ENCODE measurements around the gene OBI1.
"Not testable (repeated sequence)": the region's sequence is repeated elsewhere in the genome, so short reads cannot be mapped to it uniquely, and the experiment has no call there.

Gene OBI1

DNA sequence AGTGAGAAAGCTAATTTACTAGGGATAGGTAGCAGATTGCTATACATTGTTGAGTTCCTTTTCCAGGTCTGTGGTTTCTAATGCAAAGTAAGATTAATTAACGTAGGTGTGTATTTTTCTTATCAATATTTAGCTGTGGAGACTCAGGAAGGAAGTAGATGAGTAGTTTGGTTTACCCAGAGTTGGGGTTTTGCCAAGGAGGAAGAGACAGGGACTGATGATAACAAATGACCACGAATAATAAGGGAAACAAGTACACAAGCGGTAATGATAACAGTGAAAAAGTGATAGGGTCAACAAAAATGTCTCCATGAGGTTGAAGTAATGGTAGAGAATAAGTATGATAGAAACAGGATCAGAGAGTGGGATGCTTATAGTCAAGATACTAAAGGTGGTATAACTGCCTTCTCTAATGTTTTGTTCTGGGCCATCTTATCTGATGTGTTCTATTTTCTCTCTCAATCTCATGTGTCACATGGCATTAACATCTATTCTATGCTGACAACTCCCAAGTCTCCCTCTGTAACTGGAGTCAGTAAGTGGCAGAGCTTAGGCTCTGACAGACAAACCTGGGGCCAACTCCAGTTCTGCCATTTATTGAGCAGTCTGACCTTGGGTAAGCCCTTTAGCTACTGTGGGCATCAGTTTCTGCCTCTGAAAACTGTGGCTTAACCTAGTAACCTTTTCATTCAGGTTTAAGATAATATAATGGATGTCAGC lies 8.8 kb downstream of the OBI1 start:
- ChIA-PET CTCF (interaction anchor here (1.1 kb wide), 1 partner anchor 17 kb away, joined by 3 read pairs; no protein-coding TSS in a partner anchor), POLR2A (interaction anchor here (0.6 kb wide), 1 partner anchor 31 kb away, joined by 5 read pairs; no protein-coding TSS in a partner anchor)
- Histone ChIP-seq H3K27ac (ENCODE audit: extremely low read depth, low read depth, low read length) (no peak overlapping the region), H3K9me3 (ENCODE audit: control insufficient read depth, insufficient read depth, low read depth, low read length) (no peaks in the 10 kb centered on the region), H3K4me3 (ENCODE audit: low read depth, low read length) (no peak overlapping the region), H3K4me1 (ENCODE audit: control insufficient read depth, insufficient read depth, low read length) (no peaks in the 10 kb centered on the region), H3K36me3 (ENCODE audit: control insufficient read depth in 2 of 2, insufficient read depth in 1 of 2, low read length in 2 of 2) (no peaks in the 10 kb centered on the region)
- peak; percentile 87 for TF ChIP-seq FEZF1 (tag by site-specific recombination; IDR thresholded peaks at IDR 0.05)
- no peak for TF ChIP-seq ZNF157 (tag by site-specific recombination; IDR thresholded peaks at IDR 0.05)
- no peak for TF ChIP-seq ZNF433 (tag by site-specific recombination; IDR thresholded peaks at IDR 0.05; ENCODE audit: low read depth)
- TF ChIP-seq ZEB2 (tag by site-specific recombination; IDR thresholded peaks at IDR 0.05), result no peak
- no peak for TF ChIP-seq ZNF138 (tag by site-specific recombination; IDR thresholded peaks at IDR 0.05; ENCODE audit: borderline replicate concordance)

- H3K4me3 ChIP-seq (ENCODE audit: low read depth, low read length); POLR2A ChIA-PET; H3K4me1 ChIP-seq (ENCODE audit: control insufficient read depth, insufficient read depth, low read length); H3K27ac ChIP-seq (ENCODE audit: extremely low read depth, low read depth, low read length); CTCF ChIA-PET; H3K9me3 ChIP-seq (ENCODE audit: control insufficient read depth, insufficient read depth, low read depth, low read length): not testable (repeated sequence)
- peaks cover 0 to 22% of the 10 kb centered on the region in 2 experiments; a peak in 1 of 3 replicates for H3K36me3 ChIP-seq (ENCODE audit: control insufficient read depth in 2 of 2, insufficient read depth in 1 of 2, low read length in 2 of 2)
Observed at GRCh38 chr13:78647109-78647678, 11.8 kb downstream of the OBI1 start.

GRCh38 chr13:78638216-78638615 lies 20.7 kb downstream of the OBI1 start:
- Histone ChIP-seq H3K36me3 (ENCODE audit: control insufficient read depth in 2 of 2, insufficient read depth in 1 of 2, low read length in 2 of 2) (peaks cover 0 to 83% of the 10 kb centered on the region in 2 experiments; a peak in 1 of 3 replicates), H3K27ac (ENCODE audit: extremely low read depth, low read depth, low read length) (no peak overlapping the region), H3K9me3 (ENCODE audit: control insufficient read depth, insufficient read depth, low read depth, low read length) (no peaks in the 10 kb centered on the region), H3K4me3 (ENCODE audit: low read depth, low read length) (no peak overlapping the region), H3K4me1 (ENCODE audit: control insufficient read depth, insufficient read depth, low read length) (no peaks in the 10 kb centered on the region)
- POLR2A ChIA-PET, result no interaction called here
- no peak for TF ChIP-seq ZNF155 (tag by site-specific recombination; IDR thresholded peaks at IDR 0.05)
- TF ChIP-seq ZNF433 (tag by site-specific recombination; IDR thresholded peaks at IDR 0.05; ENCODE audit: low read depth), result no peak
- TF ChIP-seq ZNF548 (tag by site-specific recombination; IDR thresholded peaks at IDR 0.05), result no peak
- TF ChIP-seq ZNF660 (tag by site-specific recombination; IDR thresholded peaks at IDR 0.05), result no peak
- CTCF ChIA-PET, result interaction anchor here (1.0 kb wide), 1 partner anchor 54 kb away, joined by 3 read pairs; no protein-coding TSS in a partner anchor

GRCh38 chr13:78636495-78636894 lies 22.5 kb downstream of the OBI1 start:
- Histone ChIP-seq H3K36me3 (ENCODE audit: control insufficient read depth in 2 of 2, insufficient read depth in 1 of 2, low read length in 2 of 2) (peaks cover 0 to 90% of the 10 kb centered on the region in 2 experiments; a peak in 1 of 3 replicates), H3K4me1 (ENCODE audit: control insufficient read depth, insufficient read depth, low read length) (no peaks in the 10 kb centered on the region), H3K9me3 (ENCODE audit: control insufficient read depth, insufficient read depth, low read depth, low read length) (no peaks in the 10 kb centered on the region), H3K4me3 (ENCODE audit: low read depth, low read length) (no peak overlapping the region), H3K27ac (ENCODE audit: extremely low read depth, low read depth, low read length) (no peak overlapping the region)
- ChIA-PET POLR2A (no interaction called here), CTCF (interaction anchor here (0.7 kb wide), 1 partner anchor 17 kb away, joined by 3 read pairs; no protein-coding TSS in a partner anchor)
- TF ChIP-seq ZNF768 (tag by site-specific recombination; IDR thresholded peaks at IDR 0.05), result no peak
- TF ChIP-seq GLIS2 (tag by site-specific recombination; IDR thresholded peaks at IDR 0.05), result no peak
- TF ChIP-seq ZNF548 (tag by site-specific recombination; IDR thresholded peaks at IDR 0.05), result no peak
- TF ChIP-seq INSM2 (tag by site-specific recombination; IDR thresholded peaks at IDR 0.05), result no peak
- TF ChIP-seq ZBTB21 (tag by site-specific recombination; IDR thresholded peaks at IDR 0.05), result no peak
- TF ChIP-seq, protein P1, sequence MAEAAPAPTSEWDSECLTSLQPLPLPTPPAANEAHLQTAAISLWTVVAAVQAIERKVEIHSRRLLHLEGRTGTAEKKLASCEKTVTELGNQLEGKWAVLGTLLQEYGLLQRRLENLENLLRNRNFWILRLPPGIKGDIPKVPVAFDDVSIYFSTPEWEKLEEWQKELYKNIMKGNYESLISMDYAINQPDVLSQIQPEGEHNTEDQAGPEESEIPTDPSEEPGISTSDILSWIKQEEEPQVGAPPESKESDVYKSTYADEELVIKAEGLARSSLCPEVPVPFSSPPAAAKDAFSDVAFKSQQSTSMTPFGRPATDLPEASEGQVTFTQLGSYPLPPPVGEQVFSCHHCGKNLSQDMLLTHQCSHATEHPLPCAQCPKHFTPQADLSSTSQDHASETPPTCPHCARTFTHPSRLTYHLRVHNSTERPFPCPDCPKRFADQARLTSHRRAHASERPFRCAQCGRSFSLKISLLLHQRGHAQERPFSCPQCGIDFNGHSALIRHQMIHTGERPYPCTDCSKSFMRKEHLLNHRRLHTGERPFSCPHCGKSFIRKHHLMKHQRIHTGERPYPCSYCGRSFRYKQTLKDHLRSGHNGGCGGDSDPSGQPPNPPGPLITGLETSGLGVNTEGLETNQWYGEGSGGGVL (tag by site-specific recombination; IDR thresholded peaks at IDR 0.05), result no peak
- TF ChIP-seq, protein P2, sequence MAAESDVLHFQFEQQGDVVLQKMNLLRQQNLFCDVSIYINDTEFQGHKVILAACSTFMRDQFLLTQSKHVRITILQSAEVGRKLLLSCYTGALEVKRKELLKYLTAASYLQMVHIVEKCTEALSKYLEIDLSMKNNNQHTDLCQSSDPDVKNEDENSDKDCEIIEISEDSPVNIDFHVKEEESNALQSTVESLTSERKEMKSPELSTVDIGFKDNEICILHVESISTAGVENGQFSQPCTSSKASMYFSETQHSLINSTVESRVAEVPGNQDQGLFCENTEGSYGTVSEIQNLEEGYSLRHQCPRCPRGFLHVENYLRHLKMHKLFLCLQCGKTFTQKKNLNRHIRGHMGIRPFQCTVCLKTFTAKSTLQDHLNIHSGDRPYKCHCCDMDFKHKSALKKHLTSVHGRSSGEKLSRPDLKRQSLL (tag by site-specific recombination; IDR thresholded peaks at IDR 0.05), result no peak
- TF ChIP-seq SP3 (tag by site-specific recombination; IDR thresholded peaks at IDR 0.05), result no peak
- TF ChIP-seq, protein P3, sequence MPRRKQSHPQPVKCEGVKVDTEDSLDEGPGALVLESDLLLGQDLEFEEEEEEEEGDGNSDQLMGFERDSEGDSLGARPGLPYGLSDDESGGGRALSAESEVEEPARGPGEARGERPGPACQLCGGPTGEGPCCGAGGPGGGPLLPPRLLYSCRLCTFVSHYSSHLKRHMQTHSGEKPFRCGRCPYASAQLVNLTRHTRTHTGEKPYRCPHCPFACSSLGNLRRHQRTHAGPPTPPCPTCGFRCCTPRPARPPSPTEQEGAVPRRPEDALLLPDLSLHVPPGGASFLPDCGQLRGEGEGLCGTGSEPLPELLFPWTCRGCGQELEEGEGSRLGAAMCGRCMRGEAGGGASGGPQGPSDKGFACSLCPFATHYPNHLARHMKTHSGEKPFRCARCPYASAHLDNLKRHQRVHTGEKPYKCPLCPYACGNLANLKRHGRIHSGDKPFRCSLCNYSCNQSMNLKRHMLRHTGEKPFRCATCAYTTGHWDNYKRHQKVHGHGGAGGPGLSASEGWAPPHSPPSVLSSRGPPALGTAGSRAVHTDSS (tag by site-specific recombination; IDR thresholded peaks at IDR 0.05), result no peak
- no peak for TF ChIP-seq ZNF48 (tag by site-specific recombination; IDR thresholded peaks at IDR 0.05)
- TF ChIP-seq TRIM28 (IDR thresholded peaks at IDR 0.05; ENCODE audit: borderline replicate concordance, low read length), result no peak
- no peak for TF ChIP-seq ZNF629 (tag by site-specific recombination; IDR thresholded peaks at IDR 0.05)
- TF ChIP-seq ZNF521 (tag by site-specific recombination; IDR thresholded peaks at IDR 0.05), result no peak
- no peak for TF ChIP-seq ZNF174 (tag by site-specific recombination; IDR thresholded peaks at IDR 0.05)
